Keratinocyte (primary cell): ENCODE measurements around the gene CBLB. TPM values are rescaled to one million over a fixed set of nuclear protein-coding genes. Genes with fewer than 3 reads are reported as not detected.

ENCODE experiments used
- DNase-seq: peaks from one replicate; pipeline ENCODE4 v3.0.0-alpha.2; 2011; ENCODE audit warnings: low read depth, missing footprints, low spot score
- FAIRE-seq: peaks from 2 replicates; lab custom pipeline; 2011; peaks lifted over from hg19 to GRCh38; lab: Jason Lieb, UNC
- H2AFZ ChIP-seq: 2 replicates; pipeline ENCODE4 v1.6.0; 2012; ENCODE audit warnings: low read length, control low read depth, inconsistent platforms; ENCODE audit not compliant: control insufficient read depth
- H3K27ac ChIP-seq: 2 replicates; pipeline ENCODE4 v1.5.1; 2011; ENCODE audit warnings: low read length; ENCODE audit not compliant: control insufficient read depth, insufficient read depth
- H3K27me3 ChIP-seq: 3 replicates; pipeline ENCODE4 v1.6.0; 2011; ENCODE audit warnings: low read length; ENCODE audit not compliant: control insufficient read depth, insufficient read depth; ENCODE audit errors: extremely low read depth
- H3K36me3 ChIP-seq, 2 experiments: 2 replicates in 1 of 2; 3 replicates in 1 of 2; pipeline ENCODE4 v1.5.1; 2011; ENCODE audit warnings: low read length in 2 of 2, mild to moderate bottlenecking in 1 of 2; ENCODE audit not compliant: control insufficient read depth in 2 of 2, insufficient read depth in 2 of 2; ENCODE audit errors: extremely low read depth in 1 of 2
- H3K4me1 ChIP-seq: 3 replicates; pipeline ENCODE4 v1.5.1; 2011; ENCODE audit warnings: low read length; ENCODE audit not compliant: control insufficient read depth, insufficient read depth; ENCODE audit errors: extremely low read depth
- H3K4me2 ChIP-seq: 3 replicates; pipeline ENCODE4 v1.6.0; 2011; ENCODE audit warnings: low read depth, low read length; ENCODE audit not compliant: control insufficient read depth, insufficient read depth; ENCODE audit errors: extremely low read depth
- H3K4me3 ChIP-seq, 3 experiments: fragments of 200-600 bp in 1 of 3; sonication (generic) in 1 of 3; 2 replicates in 2 of 3; 3 replicates in 1 of 3; pipeline ENCODE4 v1.5.1; 2011 to 2016; ENCODE audit warnings: low read length in 3 of 3, mild to moderate bottlenecking in 3 of 3, control low read depth in 2 of 3, inconsistent platforms in 1 of 3, low read depth in 1 of 3, mixed read lengths in 1 of 3, mixed run types in 1 of 3, moderate library complexity in 1 of 3; ENCODE audit not compliant: control insufficient read depth in 2 of 3, insufficient read depth in 2 of 3; ENCODE audit errors: extremely low read depth in 1 of 3
- H3K79me2 ChIP-seq: 2 replicates; pipeline ENCODE4 v1.6.0; 2012; ENCODE audit warnings: low read length; ENCODE audit not compliant: control insufficient read depth, insufficient read depth
- H3K9ac ChIP-seq: 3 replicates; pipeline ENCODE4 v1.6.0; 2011; ENCODE audit warnings: low read length; ENCODE audit not compliant: control insufficient read depth, insufficient read depth; ENCODE audit errors: extremely low read depth
- H3K9me1 ChIP-seq: 3 replicates; pipeline ENCODE4 v1.6.0; 2011; ENCODE audit warnings: low read length; ENCODE audit not compliant: control insufficient read depth, insufficient read depth; ENCODE audit errors: extremely low read depth
- H3K9me3 ChIP-seq: 2 replicates; pipeline ENCODE4 v1.5.1; 2012; ENCODE audit warnings: low read depth, low read length; ENCODE audit not compliant: control insufficient read depth
- H4K20me1 ChIP-seq: 3 replicates; pipeline ENCODE4 v1.6.0; 2011; ENCODE audit warnings: low read length; ENCODE audit not compliant: control insufficient read depth, insufficient read depth; ENCODE audit errors: extremely low read depth
- CTCF ChIP-seq, 3 experiments: IDR thresholded peaks in 1 of 3; conservative IDR thresholded peaks in 1 of 3; optimal IDR thresholded peaks in 1 of 3; 2 replicates in 2 of 3; 3 replicates in 1 of 3; pipeline versions ENCODE3 to v1.5.1; 2011; ENCODE audit warnings: low read length in 3 of 3, mild to moderate bottlenecking in 3 of 3, moderate library complexity in 2 of 3, control low read depth in 1 of 3, inconsistent platforms in 1 of 3; ENCODE audit not compliant: insufficient read depth in 2 of 3; ENCODE audit errors: extremely low read depth in 1 of 3
- EZH2 ChIP-seq: IDR thresholded peaks from one replicate; pipeline ENCODE4 v1.6.1; 2012; ENCODE audit warnings: inconsistent platforms, mild to moderate bottlenecking, low read length, moderate library complexity
- dilution Hi-C: fragments of 300-500 bp; cut with MboI; formaldehyde crosslinking; loops from one replicate; pipeline ENCODE4 v1.7.0; 2020; ENCODE audit warnings: low sequenced_read_pairs; ENCODE audit not compliant: extremely low pct_ligation_motif_present
- polyA plus RNA-seq, 5 experiments: library from polyadenylated mRNA; depleted of rRNA in 3 of 5; stranded (reverse) in 3 of 5; stranded (forward) in 1 of 5; unstranded in 1 of 5; fragments of >200 nt; gene quantifications; 1 replicate in 1 of 5; 2 replicates in 3 of 5; 3 replicates in 1 of 5; pipeline versions ENCODE4 v1.2.1 to v1.2.3, GENCODE V29; 2011 to 2012; ENCODE audit warnings: missing spikeins in 2 of 5, low read depth in 1 of 5, low replicate concordance in 1 of 5

Gene CBLB
- polyA plus RNA-seq, 1 donor (not counting 4 experiments of a cell fraction or from before 2014, with no cell fraction given): 13.6 TPM

DNA sequence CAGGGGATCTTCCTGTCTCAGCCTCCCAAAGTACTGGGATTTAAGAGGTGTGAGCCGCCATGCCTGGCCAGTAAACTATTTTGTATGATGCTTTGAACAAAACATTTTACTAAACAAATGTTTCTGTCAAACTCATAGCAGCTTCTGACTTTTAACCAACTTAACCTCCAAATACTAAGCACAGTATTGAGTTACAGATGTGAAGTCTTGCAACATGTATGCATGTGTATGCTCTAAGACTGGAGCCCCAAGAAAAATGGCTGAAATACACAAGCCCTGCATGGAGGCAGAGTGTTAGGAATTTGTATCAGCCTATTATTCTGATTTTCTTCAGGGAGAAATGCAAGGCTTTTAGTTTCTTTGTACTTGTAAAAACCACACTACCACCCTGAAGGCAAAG, 137.1 kb downstream of the CBLB start:
- no peaks in the 10 kb centered on the region for H3K79me2 ChIP-seq
- H3K9me1 ChIP-seq: no peaks in the 10 kb centered on the region
- H3K9ac ChIP-seq: no peak overlapping the region
- DNase-seq: no peak
- H3K4me2 ChIP-seq: no peak overlapping the region
- TF ChIP-seq EZH2: no peak
- no peak for TF ChIP-seq CTCF (optimal IDR thresholded peaks at IDR 0.05 in 1 of 3, IDR thresholded peaks at IDR 0.05 in 1 of 3, conservative IDR thresholded peaks at IDR 0.05 in 1 of 3; ENCODE audit: extremely low read depth in 1 of 3, insufficient read depth in 2 of 3, low read length in 3 of 3)
- no peak overlapping the region for H3K27ac ChIP-seq
- no peaks in the 10 kb centered on the region for H3K4me1 ChIP-seq
- no peak overlapping the region for H3K4me3 ChIP-seq
- H3K36me3 ChIP-seq: no peaks in the 10 kb centered on the region
- H2AFZ ChIP-seq: no peak overlapping the region
- no peaks in the 10 kb centered on the region for H3K27me3 ChIP-seq
- no peaks in the 10 kb centered on the region for H3K9me3 ChIP-seq
- no peaks in the 10 kb centered on the region for H4K20me1 ChIP-seq
- no peak for FAIRE-seq
- dilution Hi-C loops: no loop called here

DNA sequence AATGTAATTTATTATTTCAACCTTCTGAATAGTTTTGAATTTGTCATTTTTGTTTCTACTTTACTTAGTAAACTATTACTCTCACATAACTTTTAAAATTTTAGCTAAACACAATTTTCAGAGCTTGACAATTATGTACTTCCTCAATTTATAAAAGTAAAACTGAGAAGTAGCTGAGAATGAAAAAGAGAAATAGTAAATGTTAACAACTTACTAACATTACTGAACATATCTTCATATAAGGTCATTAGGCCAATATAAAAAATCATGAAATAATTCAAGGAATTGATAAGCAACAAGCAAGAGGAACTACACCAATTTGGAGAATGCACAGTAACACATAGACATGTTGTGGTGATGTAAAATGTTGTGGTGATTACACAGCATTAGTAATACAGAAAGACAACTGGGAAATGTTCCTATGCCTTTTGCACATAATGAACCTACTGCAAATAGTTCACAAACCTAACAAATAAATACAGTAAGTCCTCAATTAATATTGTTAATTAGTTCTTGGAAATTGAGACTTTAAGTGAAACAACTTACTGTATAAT, 137.9 kb downstream of the CBLB start:
- no peaks in the 10 kb centered on the region for H3K4me1 ChIP-seq
- H3K79me2 ChIP-seq: no peaks in the 10 kb centered on the region
- no peak for FAIRE-seq
- H3K9me1 ChIP-seq: no peaks in the 10 kb centered on the region
- no peaks in the 10 kb centered on the region for H3K9me3 ChIP-seq
- TF ChIP-seq CTCF (optimal IDR thresholded peaks at IDR 0.05 in 1 of 3, IDR thresholded peaks at IDR 0.05 in 1 of 3, conservative IDR thresholded peaks at IDR 0.05 in 1 of 3; ENCODE audit: extremely low read depth in 1 of 3, insufficient read depth in 2 of 3, low read length in 3 of 3) (no peak), EZH2 (no peak)
- no peak overlapping the region for H3K4me3 ChIP-seq
- dilution Hi-C loops: no loop called here
- no peaks in the 10 kb centered on the region for H3K27me3 ChIP-seq
- H3K27ac ChIP-seq: no peak overlapping the region
- no peak overlapping the region for H3K9ac ChIP-seq
- H4K20me1 ChIP-seq: no peaks in the 10 kb centered on the region
- no peaks in the 10 kb centered on the region for H3K36me3 ChIP-seq
- H3K4me2 ChIP-seq: no peak overlapping the region
- H2AFZ ChIP-seq: no peak overlapping the region
- no peak for DNase-seq
